GM12864 (cell line): ENCODE data around the gene NFE2L2.
A peak's percentile ranks its signal among the peaks of the same experiment; 100 is the strongest.
"Not testable (repeated sequence)": the region's sequence is repeated elsewhere in the genome, so short reads cannot be mapped to it uniquely, and the experiment has no call there.

Source experiments
- DNase-seq: peaks from one replicate; pipeline ENCODE4 v3.0.0-alpha.2; 2011; ENCODE audit warnings: low read depth
- H3K4me3 ChIP-seq: 2 replicates; pipeline ENCODE4 v1.5.1; 2011; ENCODE audit warnings: mild to moderate bottlenecking, low read depth, low read length, control low read depth
- CTCF ChIP-seq: IDR thresholded peaks from 2 replicates; pipeline ENCODE4 v1.5.1; 2011; ENCODE audit warnings: low read depth, mild to moderate bottlenecking, moderate library complexity, low read length, control low read depth, inconsistent platforms; ENCODE audit errors: missing control alignments

NFE2L2 gene

DNA sequence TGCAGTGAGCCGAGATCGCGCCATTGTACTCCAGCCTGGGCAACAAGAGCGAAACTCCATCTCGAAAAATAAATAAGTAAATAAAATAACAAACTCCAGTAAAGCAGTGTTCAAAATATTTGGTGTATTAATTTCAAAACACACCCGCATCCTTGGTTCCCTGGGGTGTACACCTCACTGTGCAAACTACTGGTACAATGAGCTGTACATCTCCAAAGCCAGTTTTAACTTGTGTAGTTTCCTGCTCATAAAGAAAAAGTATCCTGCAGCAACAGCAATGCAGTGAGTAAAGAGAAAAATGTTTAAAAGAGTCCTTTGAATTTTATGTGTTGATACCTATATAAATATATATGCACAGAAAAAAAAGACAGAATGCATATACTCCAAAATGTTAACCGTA, 4.4 kb upstream of the NFE2L2 start:
- no peak for TF ChIP-seq CTCF
- H3K4me3 ChIP-seq: no peak overlapping the region
- DNase-seq: no peak

DNA sequence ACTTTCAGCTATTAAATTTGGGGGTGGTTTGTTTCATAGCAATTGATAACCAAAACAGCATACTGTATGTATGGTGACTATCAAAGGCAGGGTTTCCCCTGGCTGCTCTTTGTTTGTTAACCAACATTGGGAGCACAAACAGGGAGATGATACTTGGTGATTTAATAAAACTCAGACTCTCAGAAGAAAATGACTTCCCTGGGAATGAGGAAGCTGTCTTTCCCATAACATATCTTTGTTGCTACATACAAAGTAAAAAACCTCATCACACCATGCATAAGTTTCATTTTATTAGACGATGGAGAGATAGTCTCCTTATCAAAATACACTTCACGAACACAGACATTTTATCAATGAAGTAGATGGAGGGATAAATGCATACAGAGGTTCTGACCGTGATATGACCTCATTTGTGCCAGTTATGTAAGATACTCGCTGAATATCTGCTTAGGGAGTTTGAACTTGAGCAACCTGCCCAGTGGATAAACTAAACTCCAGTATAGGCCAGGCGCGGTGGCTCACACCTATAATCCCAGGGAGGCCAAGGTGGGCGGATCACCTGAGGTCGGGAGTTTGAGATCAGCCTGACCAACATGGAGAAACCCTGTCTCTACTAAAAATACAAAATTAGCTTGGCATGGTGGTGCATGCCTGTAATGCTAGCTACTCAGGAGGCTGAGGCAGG, 3.8 kb upstream of the NFE2L2 start:
- no peak for TF ChIP-seq CTCF
- H3K4me3 ChIP-seq: no peak overlapping the region
- no peak for DNase-seq

DNA sequence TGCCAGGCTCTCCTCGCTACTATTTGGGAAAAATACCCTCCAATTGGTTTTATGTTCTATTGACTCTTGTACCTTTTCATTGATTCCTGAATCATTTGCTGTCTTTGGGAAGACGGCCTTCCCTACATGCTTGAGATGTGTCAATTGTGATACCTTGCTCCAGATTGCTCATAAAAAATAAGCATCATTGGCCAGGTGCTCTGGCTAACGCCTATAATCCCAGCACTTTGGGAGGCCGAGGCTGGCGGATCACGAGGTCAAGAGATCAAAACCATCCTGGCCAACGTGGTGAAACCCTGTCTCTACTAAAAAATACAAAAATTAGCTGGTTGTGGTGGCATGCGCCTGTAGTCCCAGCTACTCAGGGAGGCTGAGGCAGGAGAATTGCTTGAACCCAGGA, 2.4 kb upstream of the NFE2L2 start:
- not testable (repeated sequence) for DNase-seq

DNA sequence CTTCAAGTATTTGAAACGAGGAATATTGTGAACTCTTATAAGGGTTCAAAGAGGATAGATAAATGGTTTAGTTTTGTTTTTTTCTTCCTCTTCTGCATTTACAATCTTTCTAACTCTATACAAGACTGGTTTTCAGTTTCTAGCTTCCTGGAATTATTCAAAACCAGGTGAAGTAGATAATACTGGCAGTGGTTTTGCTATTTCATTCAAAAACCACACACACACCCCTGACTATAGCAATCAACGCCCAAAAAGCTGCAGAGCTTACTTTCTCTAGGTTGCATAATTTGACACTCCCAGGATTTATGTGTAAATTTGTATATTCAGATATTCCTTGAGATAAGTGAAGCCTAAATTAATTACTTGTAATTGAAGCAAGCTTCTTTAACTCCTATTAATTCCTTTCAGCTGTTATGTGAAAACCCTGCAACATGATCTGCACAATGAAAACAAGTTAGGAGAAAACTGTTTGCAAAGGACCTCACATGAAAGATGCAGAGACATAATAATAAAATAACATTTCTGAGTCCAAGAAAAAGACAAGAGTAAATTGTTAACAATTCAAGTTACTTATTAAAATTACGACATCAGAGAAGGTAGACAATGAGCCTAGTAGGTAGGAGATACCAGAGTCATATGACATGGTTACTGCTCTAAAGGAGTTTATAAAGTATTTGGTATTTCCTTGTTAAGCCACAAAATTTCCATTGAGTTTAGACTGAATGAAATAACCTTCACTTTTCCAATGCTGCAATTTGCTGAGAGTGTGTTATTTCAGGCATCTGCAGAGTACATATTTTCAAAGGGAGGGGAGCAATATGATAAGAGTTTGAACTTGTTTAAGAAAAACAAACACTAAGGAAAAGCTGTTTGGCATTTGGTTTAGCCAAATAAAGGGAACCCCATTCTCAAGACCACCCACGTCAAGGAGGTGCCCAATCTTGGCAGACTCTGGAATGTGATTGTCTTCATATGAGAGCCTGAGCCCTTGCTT, 1.6 kb upstream of the NFE2L2 start:
- H3K4me3 ChIP-seq: no peak overlapping the region
- no peak for DNase-seq
- TF ChIP-seq CTCF: no peak

More for the DNA sequence above, 2.4 kb upstream of the NFE2L2 start:
- H3K4me3 ChIP-seq: not testable (repeated sequence)

GRCh38 chr2:177264209-177264692, 276 bp downstream of the NFE2L2 start:
- H3K4me3 ChIP-seq: peak overlapping the region; percentile 96
- no peak for TF ChIP-seq CTCF
- no peak for DNase-seq

GRCh38 chr2:177263451-177264208, 897 bp downstream of the NFE2L2 start:
- peak; percentile 79 for DNase-seq
- H3K4me3 ChIP-seq: peak overlapping the region; percentile 96
- peak; percentile 90 for TF ChIP-seq CTCF
